ENCODE measurements around the gene GPC6. TPM values are rescaled to one million over a fixed set of nuclear protein-coding genes. Genes with fewer than 3 reads are reported as not detected.

The GPC6 gene
- total RNA-seq, 1 donor from 2014 or later, result not detected

GRCh38 chr13:93867481-93867880, 640.9 kb downstream of the GPC6 start:
- Mint-ChIP-seq H3K27me3 (no peaks in the 10 kb centered on the region), H3K36me3 (ENCODE audit: low read depth) (no peaks in the 10 kb centered on the region), H3K4me1 (no peaks in the 10 kb centered on the region), H3K4me3 (no peak overlapping the region), H3K9me3 (no peaks in the 10 kb centered on the region), H3K27ac (no peak overlapping the region)
- CTCF ChIA-PET, result no interaction called here
- TF ChIP-seq, protein P1, sequence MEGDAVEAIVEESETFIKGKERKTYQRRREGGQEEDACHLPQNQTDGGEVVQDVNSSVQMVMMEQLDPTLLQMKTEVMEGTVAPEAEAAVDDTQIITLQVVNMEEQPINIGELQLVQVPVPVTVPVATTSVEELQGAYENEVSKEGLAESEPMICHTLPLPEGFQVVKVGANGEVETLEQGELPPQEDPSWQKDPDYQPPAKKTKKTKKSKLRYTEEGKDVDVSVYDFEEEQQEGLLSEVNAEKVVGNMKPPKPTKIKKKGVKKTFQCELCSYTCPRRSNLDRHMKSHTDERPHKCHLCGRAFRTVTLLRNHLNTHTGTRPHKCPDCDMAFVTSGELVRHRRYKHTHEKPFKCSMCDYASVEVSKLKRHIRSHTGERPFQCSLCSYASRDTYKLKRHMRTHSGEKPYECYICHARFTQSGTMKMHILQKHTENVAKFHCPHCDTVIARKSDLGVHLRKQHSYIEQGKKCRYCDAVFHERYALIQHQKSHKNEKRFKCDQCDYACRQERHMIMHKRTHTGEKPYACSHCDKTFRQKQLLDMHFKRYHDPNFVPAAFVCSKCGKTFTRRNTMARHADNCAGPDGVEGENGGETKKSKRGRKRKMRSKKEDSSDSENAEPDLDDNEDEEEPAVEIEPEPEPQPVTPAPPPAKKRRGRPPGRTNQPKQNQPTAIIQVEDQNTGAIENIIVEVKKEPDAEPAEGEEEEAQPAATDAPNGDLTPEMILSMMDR (IDR thresholded peaks at IDR 0.05), result no peak
- DNase-seq (no peak), ATAC-seq (ENCODE audit: low read depth) (no peak)
- intact Hi-C loops (cut with micrococcal nuclease), result no loop called here
- POLR2A ChIA-PET, result no interaction called here

- Mint-ChIP-seq H3K4me1 (no peaks in the 10 kb centered on the region), H3K27me3 (no peaks in the 10 kb centered on the region), H3K27ac (no peak overlapping the region), H3K4me3 (no peak overlapping the region), H3K9me3 (peaks cover 3% of the 10 kb centered on the region), H3K36me3 (ENCODE audit: low read depth) (no peaks in the 10 kb centered on the region)
- DNase-seq (no peak), ATAC-seq (ENCODE audit: low read depth) (no peak)
- intact Hi-C loops (cut with micrococcal nuclease), result no loop called here
- ChIA-PET CTCF (no interaction called here), POLR2A (no interaction called here)
- TF ChIP-seq, protein P1 (IDR thresholded peaks at IDR 0.05), result no peak
Observed at GRCh38 chr13:93872376-93872775, 645.8 kb downstream of the GPC6 start.

DNA sequence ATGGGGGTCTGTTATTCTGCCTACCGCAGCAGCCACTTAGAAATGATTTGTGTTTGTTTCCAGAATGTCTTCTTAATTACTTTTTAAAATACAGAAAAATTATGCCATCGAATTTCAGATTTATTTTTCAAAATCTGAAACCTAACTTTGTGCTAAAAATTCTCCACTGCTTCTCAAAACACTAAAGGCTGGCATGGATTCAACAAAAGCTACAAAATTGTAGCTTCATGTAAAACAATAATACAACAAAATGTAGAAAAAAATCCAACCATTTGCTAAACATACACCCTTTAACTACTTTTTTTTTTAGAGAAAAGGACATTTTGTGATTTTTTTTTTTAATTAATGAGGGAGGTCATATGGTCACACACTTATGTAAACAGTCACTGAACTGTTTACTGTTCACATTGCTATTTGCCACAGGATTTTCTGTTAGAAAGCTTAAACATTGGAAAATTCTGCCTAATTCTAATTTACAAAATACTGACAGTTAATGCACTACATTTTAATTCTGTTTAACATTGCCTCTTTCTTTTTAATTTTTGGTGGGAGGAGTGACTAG, 646.3 kb downstream of the GPC6 start:
- no peaks in the 10 kb centered on the region for H3K36me3 Mint-ChIP-seq (ENCODE audit: low read depth)
- H3K27me3 Mint-ChIP-seq, result no peaks in the 10 kb centered on the region
- no peak for DNase-seq
- TF ChIP-seq, protein P1 (IDR thresholded peaks at IDR 0.05), result no peak
- H3K4me3 Mint-ChIP-seq, result no peak overlapping the region
- intact Hi-C loops (cut with micrococcal nuclease), result no loop called here
- no peak for ATAC-seq (ENCODE audit: low read depth)
- peaks cover 8% of the 10 kb centered on the region for H3K9me3 Mint-ChIP-seq
- ChIA-PET POLR2A (no interaction called here), CTCF (no interaction called here)
- no peak overlapping the region for H3K27ac Mint-ChIP-seq
- no peaks in the 10 kb centered on the region for H3K4me1 Mint-ChIP-seq

DNA sequence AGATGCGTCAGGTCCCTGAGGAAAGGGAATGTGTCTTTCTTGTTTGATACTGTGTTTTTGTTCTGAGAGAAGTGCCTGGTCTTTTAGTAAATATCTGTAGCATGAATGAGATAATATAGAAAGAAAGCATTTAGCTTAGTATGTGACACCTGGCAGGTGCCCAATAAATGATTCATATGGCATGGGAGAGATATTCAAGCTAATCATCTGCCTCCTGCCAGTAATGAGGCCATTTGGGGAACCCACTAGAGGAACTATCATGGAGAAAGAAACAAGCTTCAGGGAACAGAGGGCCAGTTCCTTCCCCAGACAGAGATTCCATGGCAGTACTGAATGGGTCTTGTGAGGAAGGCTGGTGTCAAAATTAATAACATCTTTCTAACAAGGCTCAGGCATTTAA, 648.9 kb downstream of the GPC6 start:
- Mint-ChIP-seq H3K4me3 (no peak overlapping the region), H3K9me3 (peaks cover 14% of the 10 kb centered on the region), H3K4me1 (no peaks in the 10 kb centered on the region), H3K27ac (no peak overlapping the region), H3K36me3 (ENCODE audit: low read depth) (no peaks in the 10 kb centered on the region), H3K27me3 (no peaks in the 10 kb centered on the region)
- DNase-seq (no peak), ATAC-seq (ENCODE audit: low read depth) (no peak)
- intact Hi-C loops (cut with micrococcal nuclease), result no loop called here
- ChIA-PET CTCF (no interaction called here), POLR2A (no interaction called here)
- TF ChIP-seq, protein P1 (IDR thresholded peaks at IDR 0.05), result no peak

DNA sequence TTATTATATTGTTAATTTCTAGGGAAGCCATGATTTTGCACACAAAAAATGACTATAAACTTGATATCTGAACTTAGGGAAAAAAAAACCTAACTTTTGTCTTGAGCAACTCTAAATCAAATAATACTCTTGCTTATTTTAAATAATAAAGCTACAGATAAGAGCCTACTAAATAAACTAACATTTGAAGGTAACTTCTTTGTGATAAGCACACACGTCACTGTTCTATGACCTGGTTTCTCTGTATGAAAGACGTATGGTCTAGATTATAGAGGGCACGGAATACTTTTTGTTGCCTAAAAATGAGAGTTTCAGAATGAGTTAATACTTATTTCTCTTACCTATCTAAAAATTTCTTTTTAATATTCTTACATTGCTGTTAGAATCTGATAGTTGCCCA, 649.6 kb downstream of the GPC6 start:
- DNase-seq (no peak), ATAC-seq (ENCODE audit: low read depth) (no peak)
- H3K4me1 Mint-ChIP-seq, result no peaks in the 10 kb centered on the region
- ChIA-PET CTCF (no interaction called here), POLR2A (no interaction called here)
- no peaks in the 10 kb centered on the region for H3K27me3 Mint-ChIP-seq
- TF ChIP-seq, protein P1 (IDR thresholded peaks at IDR 0.05), result no peak
- peaks cover 14% of the 10 kb centered on the region for H3K9me3 Mint-ChIP-seq
- H3K36me3 Mint-ChIP-seq (ENCODE audit: low read depth), result no peaks in the 10 kb centered on the region
- no peak overlapping the region for H3K27ac Mint-ChIP-seq
- intact Hi-C loops (cut with micrococcal nuclease), result no loop called here
- H3K4me3 Mint-ChIP-seq, result no peak overlapping the region
